OCI-LY3 (cell line): ENCODE measurements around the gene LYZL6.

Experiments used
- H2AFZ ChIP-seq: fragments of 200-600, 300-600 bp; shearing (Covaris generic); 2 replicates; pipeline ENCODE4 v1.6.0; 2014; ENCODE audit warnings: antibody characterized with exemption, low read depth, low read length
- H3K27ac ChIP-seq: fragments of 200-600, 300-600 bp; sonication (generic); 2 replicates; pipeline ENCODE4 v1.5.1; 2014; ENCODE audit warnings: mild to moderate bottlenecking, low read length, moderate library complexity, mixed read lengths
- H3K27me3 ChIP-seq: fragments of 200-600, 300-600 bp; sonication (generic); 2 replicates; pipeline ENCODE4 v1.6.1; 2014; ENCODE audit warnings: low read depth, low read length, mixed read lengths
- H3K36me3 ChIP-seq: fragments of 200-600, 300-600 bp; sonication (generic); replicated peaks from 2 replicates; pipeline ENCODE3; 2014; ENCODE audit warnings: low read depth, low read length, mixed read lengths
- H3K4me1 ChIP-seq: fragments of 300-600, 200-600 bp; sonication (generic); 2 replicates; pipeline ENCODE4 v1.6.1; 2014; ENCODE audit warnings: low read length, mixed read lengths
- H3K4me2 ChIP-seq: fragments of 200-600, 300-600 bp; sonication (generic); 2 replicates; pipeline ENCODE4 v1.6.1; 2014; ENCODE audit warnings: low read length, mixed read lengths
- H3K4me3 ChIP-seq: fragments of 300-600, 200-600 bp; sonication (generic); 2 replicates; pipeline ENCODE4 v1.5.1; 2014; ENCODE audit warnings: antibody characterized with exemption, mild to moderate bottlenecking, low read length, moderate library complexity
- H3K79me2 ChIP-seq: fragments of 300-600, 200-600 bp; shearing (Covaris generic); 2 replicates; pipeline ENCODE4 v1.6.1; 2014; ENCODE audit warnings: mild to moderate bottlenecking, low read length, mixed read lengths
- H3K9ac ChIP-seq: fragments of 300-600, 200-600 bp; shearing (Covaris generic); 2 replicates; pipeline ENCODE4 v1.6.0; 2014; ENCODE audit warnings: mild to moderate bottlenecking, low read length, moderate library complexity
- H3K9me3 ChIP-seq: fragments of 200-600, 300-600 bp; shearing (Covaris generic); 2 replicates; pipeline ENCODE4 v1.6.1; 2014; ENCODE audit warnings: low read length, mixed read lengths; ENCODE audit not compliant: insufficient read depth
- H4K20me1 ChIP-seq: fragments of 200-600, 300-600 bp; sonication (generic); 2 replicates; pipeline ENCODE4 v1.6.1; 2016; ENCODE audit warnings: low read length, mixed read lengths; ENCODE audit not compliant: insufficient read depth
- CTCF ChIP-seq: fragments of 200-600, 300-600 bp; sonication (generic); IDR thresholded peaks from 2 replicates; pipeline ENCODE4 v1.5.1; 2014; ENCODE audit warnings: antibody characterized with exemption, low read length, low read depth
- EZH2phosphoT487 ChIP-seq: fragments of 200-600 bp; shearing (Covaris generic); IDR thresholded peaks from 2 replicates; pipeline ENCODE4 v1.6.1; 2018; ENCODE audit warnings: antibody characterized with exemption, mixed run types, low read depth

Gene LYZL6

GRCh38 chr17:35890774-35891155, 52.7 kb downstream of the LYZL6 start:
- TF ChIP-seq CTCF: no peak
- TF ChIP-seq EZH2phosphoT487: no peak
- Histone ChIP-seq H3K4me1 (peaks cover 20% of the 10 kb centered on the region), H3K27ac (no peak overlapping the region), H4K20me1 (no peaks in the 10 kb centered on the region), H3K79me2 (no peaks in the 10 kb centered on the region), H3K4me2 (no peak overlapping the region), H3K27me3 (no peaks in the 10 kb centered on the region), H3K9me3 (no peaks in the 10 kb centered on the region), H2AFZ (no peak overlapping the region), H3K4me3 (no peak overlapping the region), H3K9ac (no peak overlapping the region), H3K36me3 (no peaks in the 10 kb centered on the region)

- Histone ChIP-seq H3K27me3 (no peaks in the 10 kb centered on the region), H3K9me3 (no peaks in the 10 kb centered on the region), H3K79me2 (no peaks in the 10 kb centered on the region), H3K9ac (no peak overlapping the region), H2AFZ (no peak overlapping the region), H3K4me3 (no peak overlapping the region), H3K27ac (no peak overlapping the region), H3K36me3 (no peaks in the 10 kb centered on the region), H4K20me1 (no peaks in the 10 kb centered on the region), H3K4me2 (no peak overlapping the region), H3K4me1 (peaks cover 20% of the 10 kb centered on the region)
- TF ChIP-seq EZH2phosphoT487: no peak
- no peak for TF ChIP-seq CTCF
Observed at GRCh38 chr17:35889818-35890773, 53.4 kb downstream of the LYZL6 start.

- Histone ChIP-seq H3K36me3 (no peaks in the 10 kb centered on the region), H3K4me3 (no peak overlapping the region), H3K27ac (no peak overlapping the region), H2AFZ (no peak overlapping the region), H3K27me3 (no peaks in the 10 kb centered on the region), H3K9ac (no peak overlapping the region), H3K9me3 (no peaks in the 10 kb centered on the region), H3K4me1 (peaks cover 20% of the 10 kb centered on the region), H3K79me2 (no peaks in the 10 kb centered on the region), H3K4me2 (no peak overlapping the region), H4K20me1 (no peaks in the 10 kb centered on the region)
- TF ChIP-seq CTCF (no peak), EZH2phosphoT487 (no peak)
Observed at GRCh38 chr17:35889241-35889640, 54.3 kb downstream of the LYZL6 start.
